Measurements from ENCODE around the gene NTN3.
"Not testable (repeated sequence)": the region's sequence is repeated elsewhere in the genome, so short reads cannot be mapped to it uniquely, and the experiment has no call there.

Gene NTN3

GRCh38 chr16:2438121-2438520 lies 33.0 kb upstream of the NTN3 start:
- in situ Hi-C loops (cut with MboI; ENCODE audit: low pct_unique_long_range_greater_than_20kb, low sequenced_read_pairs), result no loop called here
- DNase-seq, result no peak

- DNase-seq, result no peak
- in situ Hi-C loops (cut with MboI; ENCODE audit: low pct_unique_long_range_greater_than_20kb, low sequenced_read_pairs), result no loop called here
These were observed 31.5 kb upstream of the NTN3 start for GRCh38 chr16:2439598-2439997.

DNA sequence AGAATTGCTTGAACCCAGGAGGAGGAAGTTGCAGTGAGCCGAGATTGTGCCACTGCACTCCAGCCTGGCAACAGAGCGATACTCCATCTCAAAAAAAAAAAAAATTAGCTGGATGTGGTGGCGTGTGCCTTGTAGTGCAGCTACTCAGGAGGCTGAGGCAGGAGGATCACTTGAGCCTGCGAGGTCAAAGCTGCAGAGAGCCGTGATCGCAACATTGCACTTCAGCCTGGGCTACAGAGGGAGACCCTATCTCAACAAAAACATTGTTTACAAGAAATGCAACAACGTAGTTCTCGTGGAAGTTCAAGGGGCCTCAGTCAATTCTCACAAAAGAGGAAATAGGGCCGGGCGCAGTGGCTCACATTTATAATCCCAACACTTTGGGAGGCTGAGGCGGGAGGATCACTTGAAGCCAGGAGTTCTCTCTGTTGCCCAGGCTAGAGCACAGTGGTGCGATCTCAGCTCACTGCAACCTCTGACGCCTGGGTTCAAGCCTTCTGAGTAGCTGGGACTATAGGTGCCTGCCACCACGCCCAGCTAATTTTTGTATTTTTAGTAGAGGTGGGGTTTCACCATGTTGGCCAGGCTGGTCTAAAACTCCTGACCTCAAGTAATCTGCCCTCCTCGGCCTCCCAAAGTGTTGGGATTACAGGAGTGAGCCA lies 29.8 kb upstream of the NTN3 start:
- peak; percentile 37 for DNase-seq
- in situ Hi-C loops (cut with MboI; ENCODE audit: low pct_unique_long_range_greater_than_20kb, low sequenced_read_pairs), result not testable (repeated sequence)

DNA sequence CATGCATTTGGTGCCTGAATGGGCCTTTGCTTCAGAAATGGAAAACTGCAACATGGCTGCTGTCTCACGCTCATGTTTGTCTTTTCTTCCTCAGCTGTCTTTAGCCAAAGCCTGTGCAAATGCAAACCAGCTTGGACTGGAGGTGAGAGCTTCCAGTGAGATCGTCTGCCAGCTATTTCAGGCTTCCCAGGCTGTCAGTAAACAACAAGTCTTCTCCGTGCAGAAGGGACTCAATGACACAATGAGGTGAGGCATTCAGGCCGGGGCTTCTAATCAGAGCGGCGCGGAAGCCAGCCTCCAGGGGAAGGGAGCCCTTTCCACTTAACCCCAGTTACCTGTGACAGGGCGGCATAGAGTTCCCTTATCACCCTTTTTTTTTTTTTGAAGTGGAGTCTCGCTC lies 27.5 kb upstream of the NTN3 start:
- in situ Hi-C loops (cut with MboI; ENCODE audit: low pct_unique_long_range_greater_than_20kb, low sequenced_read_pairs), result no loop called here
- no peak for DNase-seq

DNA sequence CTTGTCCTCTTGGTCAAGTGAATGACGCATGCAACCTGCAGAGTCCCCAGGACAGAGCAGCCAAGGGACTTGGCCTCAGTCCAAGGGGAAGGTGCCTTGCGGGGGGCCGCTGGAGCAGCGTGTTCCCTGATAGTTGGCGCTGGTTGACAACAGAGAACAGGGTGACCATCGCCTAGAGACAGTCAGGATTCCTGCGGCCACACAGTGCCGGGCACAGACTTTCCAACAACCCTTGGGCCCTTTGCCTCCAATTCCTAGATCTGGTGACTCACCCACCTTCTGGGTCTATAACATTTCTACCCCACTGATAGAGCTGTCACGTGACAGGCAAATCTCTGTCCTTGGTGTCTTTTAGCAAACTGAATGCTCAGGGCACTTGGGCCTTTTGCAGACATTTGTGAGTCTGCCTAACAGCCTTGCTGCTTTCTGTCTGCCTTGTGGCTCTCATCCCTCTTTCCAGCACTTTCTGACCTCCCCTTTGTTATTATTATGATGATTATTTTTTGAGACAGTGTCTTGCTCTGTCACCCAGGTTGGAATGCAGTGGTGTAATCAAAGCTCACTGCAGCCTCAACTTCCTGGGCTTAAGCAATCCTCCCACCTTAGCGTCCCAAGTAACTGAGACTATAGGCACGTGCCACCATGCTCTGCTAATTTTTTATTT lies 23.0 kb upstream of the NTN3 start:
- in situ Hi-C loops (cut with MboI; ENCODE audit: low pct_unique_long_range_greater_than_20kb, low sequenced_read_pairs), result no loop called here
- no peak for DNase-seq

DNA sequence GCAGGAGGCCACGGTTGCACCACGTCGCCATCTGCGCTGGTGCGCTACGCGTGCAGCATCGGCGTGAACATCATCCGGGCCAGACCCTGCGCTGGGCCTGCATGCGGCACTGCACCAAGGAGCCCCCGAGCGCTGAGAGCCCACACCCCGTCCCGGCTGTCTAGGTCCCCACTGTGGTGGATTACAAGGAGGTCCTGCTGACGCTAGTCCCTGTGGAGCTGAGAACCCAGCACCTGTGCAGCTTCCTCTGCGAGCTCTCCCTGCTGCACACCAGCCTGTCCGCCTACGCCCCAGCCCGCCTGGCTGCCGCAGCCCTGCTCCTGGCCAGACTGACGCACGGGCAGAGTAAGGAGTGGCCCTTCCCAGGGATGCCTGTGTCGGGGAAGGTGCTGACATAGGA lies 22.0 kb upstream of the NTN3 start:
- no peak for DNase-seq
- in situ Hi-C loops (cut with MboI; ENCODE audit: low pct_unique_long_range_greater_than_20kb, low sequenced_read_pairs), result no loop called here

- in situ Hi-C loops (cut with MboI; ENCODE audit: low pct_unique_long_range_greater_than_20kb, low sequenced_read_pairs), result no loop called here
- DNase-seq, result no peak
These were observed 20.6 kb upstream of the NTN3 start for GRCh38 chr16:2450535-2450934.

DNA sequence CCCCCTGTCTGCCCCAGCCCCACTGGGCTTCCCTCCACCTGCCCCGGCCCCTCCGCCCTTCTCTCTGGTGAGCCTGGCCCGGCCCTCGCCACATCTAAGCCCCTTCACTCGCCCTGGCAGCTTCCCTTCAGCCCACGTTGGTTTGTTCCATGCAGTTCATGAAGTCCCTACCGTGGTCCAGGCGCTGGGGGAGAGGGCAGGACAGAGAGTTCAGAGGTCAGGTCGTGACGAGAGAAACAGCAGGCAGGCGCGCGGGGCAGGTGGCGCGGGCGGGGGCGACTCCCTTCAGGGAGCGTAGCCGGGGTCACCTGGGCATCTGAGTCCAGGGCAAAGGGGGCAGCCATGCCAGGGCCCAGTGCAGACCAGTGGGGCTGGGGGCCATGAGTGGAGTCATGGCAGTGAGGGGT lies 20.1 kb upstream of the NTN3 start:
- DNase-seq, result no peak
- in situ Hi-C loops (cut with MboI; ENCODE audit: low pct_unique_long_range_greater_than_20kb, low sequenced_read_pairs), result no loop called here

GRCh38 chr16:2451851-2452320 lies 19.2 kb upstream of the NTN3 start:
- DNase-seq, result no peak
- in situ Hi-C loops (cut with MboI; ENCODE audit: low pct_unique_long_range_greater_than_20kb, low sequenced_read_pairs), result no loop called here

DNA sequence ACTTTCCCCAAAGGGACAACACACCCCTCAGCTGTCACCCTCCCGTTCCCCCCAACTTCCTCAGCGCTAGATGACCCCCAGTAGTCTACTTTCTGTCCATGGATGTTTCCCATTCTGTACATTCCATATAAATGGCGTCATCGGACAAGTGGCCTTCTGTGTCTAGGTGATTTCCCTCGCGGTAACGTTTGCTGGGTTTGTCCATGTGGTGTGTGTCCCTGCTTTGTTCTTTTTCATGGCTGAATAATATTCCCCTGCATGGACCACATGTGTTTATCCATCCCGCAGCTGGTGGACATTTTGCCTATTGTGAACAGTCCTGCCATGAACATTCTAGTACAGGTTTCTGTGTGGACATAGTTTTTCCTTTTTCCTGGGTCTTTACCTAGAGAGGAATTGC lies 18.4 kb upstream of the NTN3 start:
- no peak for DNase-seq
- in situ Hi-C loops (cut with MboI; ENCODE audit: low pct_unique_long_range_greater_than_20kb, low sequenced_read_pairs), result no loop called here

DNA sequence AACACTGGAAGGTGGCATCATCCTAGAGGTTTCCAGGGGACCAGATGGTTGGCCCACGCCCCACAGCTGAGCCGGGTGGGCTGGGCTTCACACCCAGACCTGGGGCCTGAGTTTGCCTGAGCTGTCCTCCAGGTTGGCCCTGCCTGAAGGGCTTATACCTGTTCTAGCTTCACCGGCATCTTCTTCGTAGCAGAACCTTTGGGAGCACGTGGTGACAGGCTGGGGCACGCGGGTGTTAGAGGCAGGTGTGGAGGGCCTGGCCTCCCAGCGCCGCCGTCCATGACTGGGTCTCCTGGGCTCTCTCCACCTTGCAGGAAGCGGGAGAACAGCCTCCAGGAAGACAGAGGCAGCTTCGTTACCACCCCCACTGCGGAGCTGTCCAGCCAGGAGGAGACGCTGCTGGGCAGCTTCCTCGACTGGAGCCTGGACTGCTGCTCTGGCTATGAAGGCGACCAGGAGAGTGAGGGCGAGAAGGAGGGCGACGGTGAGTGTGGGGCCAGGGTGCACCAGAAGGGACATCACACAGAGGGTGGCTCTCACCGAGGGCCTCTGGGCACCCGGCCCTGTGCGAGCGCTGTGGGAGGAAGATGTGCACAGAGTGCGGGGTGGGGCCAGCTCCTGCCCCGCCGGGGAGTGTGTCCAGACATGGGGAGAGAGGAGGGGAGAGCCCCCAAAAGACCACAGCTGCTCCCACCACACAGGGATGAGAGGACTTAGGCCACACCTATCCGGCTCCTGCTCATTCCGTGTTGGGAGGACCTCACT lies 15.8 kb upstream of the NTN3 start:
- DNase-seq, result no peak
- in situ Hi-C loops (cut with MboI; ENCODE audit: low pct_unique_long_range_greater_than_20kb, low sequenced_read_pairs), result no loop called here

GRCh38 chr16:2456551-2457153 lies 14.4 kb upstream of the NTN3 start:
- in situ Hi-C loops (cut with MboI; ENCODE audit: low pct_unique_long_range_greater_than_20kb, low sequenced_read_pairs), result no loop called here
- no peak for DNase-seq

DNA sequence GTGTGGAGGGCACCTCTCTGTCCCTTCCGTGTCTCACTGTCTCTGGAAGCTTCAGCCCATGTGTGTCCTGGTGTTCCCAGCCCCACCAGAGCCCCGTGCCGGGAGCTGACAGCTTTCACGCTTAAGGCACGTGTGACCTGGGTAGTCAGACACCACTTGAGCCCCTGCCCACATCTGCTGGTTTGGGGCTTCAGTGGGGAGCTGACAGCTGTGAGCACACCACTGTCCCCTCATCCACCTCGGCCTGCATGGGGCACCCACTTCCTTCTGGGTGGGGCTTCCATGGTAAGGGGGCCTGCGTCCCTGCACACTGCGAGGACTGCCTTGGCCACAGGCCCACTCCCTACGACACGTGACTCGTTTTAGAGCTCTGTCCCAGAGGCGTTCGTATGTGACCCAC lies 13.8 kb upstream of the NTN3 start:
- in situ Hi-C loops (cut with MboI; ENCODE audit: low pct_unique_long_range_greater_than_20kb, low sequenced_read_pairs), result no loop called here
- DNase-seq, result no peak

GRCh38 chr16:2457946-2458345 lies 13.2 kb upstream of the NTN3 start:
- in situ Hi-C loops (cut with MboI; ENCODE audit: low pct_unique_long_range_greater_than_20kb, low sequenced_read_pairs), result no loop called here
- DNase-seq, result no peak

- DNase-seq, result no peak
- in situ Hi-C loops (cut with MboI; ENCODE audit: low pct_unique_long_range_greater_than_20kb, low sequenced_read_pairs), result no loop called here
These were observed 12.0 kb upstream of the NTN3 start for GRCh38 chr16:2458887-2459646.

DNA sequence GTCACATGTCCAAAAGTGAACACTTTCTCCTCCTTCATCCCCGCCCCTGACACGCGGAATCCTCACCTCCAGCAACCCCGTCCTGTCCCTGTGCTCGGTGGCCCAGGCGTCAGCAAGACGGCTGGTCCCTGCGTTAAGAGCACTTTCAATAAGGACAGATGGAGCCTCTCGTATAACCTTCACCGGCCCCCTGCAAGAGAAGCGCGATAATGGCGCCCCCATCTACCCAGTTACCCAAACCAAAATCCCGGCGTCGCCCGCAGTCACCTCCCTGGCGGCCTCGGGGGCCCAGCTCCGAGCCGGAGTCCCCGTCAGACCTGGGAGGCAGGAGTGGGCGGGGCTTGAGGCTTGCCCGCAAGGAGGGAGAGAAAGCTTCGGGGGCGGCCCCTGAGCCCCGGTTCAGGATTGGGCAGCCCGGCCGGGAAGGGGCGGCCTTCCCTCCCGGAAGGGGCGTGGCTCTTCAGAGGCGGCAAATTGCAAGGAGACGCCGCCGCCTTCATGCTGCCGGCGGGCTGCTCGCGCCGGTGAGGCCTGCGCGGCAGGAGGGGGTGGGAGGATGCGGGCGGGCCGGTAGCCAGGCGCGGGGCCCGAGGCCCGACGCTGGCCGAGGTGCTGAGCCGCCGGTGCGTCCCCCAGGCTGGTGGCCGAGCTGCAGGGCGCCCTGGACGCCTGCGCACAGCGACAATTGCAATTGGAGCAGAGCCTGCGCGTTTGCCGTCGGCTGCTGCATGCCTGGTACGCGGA lies 11.3 kb upstream of the NTN3 start, which contains the start of gene TEDC2:
Gene TEDC2, plus strand, starts transcription at position 463 of the 744 bp plus-strand sequence. Its CDS starts 36 bp downstream, at position 499.
- DNase-seq, result peak; percentile 99
- in situ Hi-C loops (cut with MboI; ENCODE audit: low pct_unique_long_range_greater_than_20kb, low sequenced_read_pairs), result no loop called here

DNA sequence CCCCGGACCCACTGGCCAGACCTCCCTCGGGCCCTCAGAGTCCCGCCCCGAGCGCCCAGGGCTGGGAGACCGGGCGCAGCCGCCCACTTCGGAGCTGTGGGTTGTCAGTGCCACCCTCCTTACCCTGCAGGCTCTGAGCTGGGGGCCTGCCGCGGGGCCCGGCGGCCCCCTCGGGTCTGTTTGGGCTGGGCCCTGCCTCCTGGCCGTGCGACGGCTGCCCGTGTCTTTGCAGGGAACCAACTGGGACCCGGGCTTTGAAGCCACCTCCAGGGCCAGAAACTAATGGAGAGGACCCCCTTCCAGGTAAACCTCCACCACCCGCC lies 10.7 kb upstream of the NTN3 start:
- DNase-seq, result no peak
- in situ Hi-C loops (cut with MboI; ENCODE audit: low pct_unique_long_range_greater_than_20kb, low sequenced_read_pairs), result no loop called here

- DNase-seq, result no peak
- in situ Hi-C loops (cut with MboI; ENCODE audit: low pct_unique_long_range_greater_than_20kb, low sequenced_read_pairs), result no loop called here
These were observed 10.2 kb upstream of the NTN3 start for GRCh38 chr16:2460916-2461315.

Measured in KBM-7 (cell line).